ENCODE results near the gene DPP7.
A peak's percentile ranks its signal among the peaks of the same experiment; 100 is the strongest.
"Not testable (repeated sequence)": the region's sequence is repeated elsewhere in the genome, so short reads cannot be mapped to it uniquely, and the experiment has no call there.

Gene DPP7

DNA sequence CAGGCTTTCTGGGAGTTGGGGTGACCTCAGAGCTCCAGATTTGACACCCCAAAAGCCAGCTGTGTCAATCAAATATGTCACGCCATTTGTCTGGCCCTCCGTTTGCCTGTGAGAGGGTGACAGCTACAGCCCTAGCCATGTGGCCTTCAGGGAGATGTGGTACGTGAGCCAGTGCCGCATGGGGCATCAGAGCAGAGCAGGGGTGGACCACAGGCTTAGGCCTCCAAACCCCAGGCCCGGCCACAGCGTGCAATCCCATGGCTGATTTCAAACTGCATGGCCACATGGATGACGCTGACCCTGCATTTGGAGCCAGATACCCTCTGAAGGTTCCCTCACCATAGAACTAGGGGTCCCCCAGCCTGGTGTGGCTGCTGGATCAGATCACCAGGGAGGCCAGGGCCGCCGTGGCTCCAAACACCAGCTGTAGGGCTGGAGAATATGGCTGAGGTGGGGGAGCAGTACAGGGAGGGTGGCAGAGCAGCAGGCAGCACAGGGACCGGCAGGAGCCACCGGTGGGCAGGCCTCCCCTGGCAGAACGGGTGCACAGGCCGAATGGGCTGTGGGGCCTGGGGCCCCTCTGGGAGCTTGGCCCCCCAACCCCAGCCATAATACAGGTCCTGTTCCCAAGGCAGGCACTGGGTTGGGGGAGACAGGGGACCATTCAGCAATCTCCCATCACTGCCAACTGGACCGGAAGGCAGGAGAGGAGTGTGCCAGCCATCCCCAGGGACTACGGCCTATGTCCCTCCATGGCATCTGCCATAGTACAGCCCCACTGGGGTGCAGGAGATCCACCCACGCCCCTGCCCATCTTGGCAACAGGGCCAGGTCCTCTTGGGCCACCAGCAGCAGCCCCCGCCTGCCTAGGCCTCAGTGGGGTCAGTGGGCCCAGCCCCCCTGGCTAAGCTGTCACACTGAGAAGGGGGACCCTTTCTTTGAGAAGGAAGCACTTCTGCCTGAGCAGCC is 45.7 kb downstream of the DPP7 start:
- DNase-seq = no peak

DNA sequence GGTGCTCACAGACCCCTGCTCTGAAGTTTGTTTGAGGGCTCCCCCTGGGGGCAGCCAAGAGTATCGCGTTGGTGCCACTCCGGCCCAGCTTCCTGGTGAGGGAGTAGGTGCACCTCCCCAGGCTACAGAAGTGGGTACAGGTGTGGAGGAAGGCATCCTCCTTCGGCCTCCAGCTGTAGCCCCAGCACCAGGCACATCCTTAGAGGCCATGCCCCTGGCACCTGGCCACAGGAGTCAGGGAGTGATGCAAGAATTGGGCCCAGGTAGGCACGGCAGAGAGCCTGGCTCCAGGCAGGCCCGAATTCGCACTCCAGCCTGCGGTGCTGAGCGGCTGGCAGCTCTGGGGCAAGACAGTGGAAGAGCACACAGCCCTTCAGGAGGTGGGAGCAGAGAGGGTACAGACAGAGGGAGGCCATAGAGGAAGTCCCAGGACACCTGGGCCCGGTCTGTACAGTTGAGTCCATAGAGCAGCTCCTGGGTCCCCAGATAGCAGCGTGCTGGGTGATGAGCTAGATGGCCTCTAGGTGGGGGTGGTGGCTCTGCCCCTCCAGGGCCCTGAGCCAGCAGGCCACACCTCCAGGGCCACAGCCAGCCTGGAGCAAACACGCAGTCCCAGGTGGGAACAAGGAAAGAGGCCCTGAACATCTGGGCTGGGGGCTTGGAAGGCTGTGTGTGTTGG is 46.5 kb downstream of the DPP7 start:
- DNase-seq = peak; percentile 89

- no peak for DNase-seq
These were observed 48.3 kb downstream of the DPP7 start for GRCh38 chr9:137066096-137066861.

- no peak for DNase-seq
These were observed 49.1 kb downstream of the DPP7 start for GRCh38 chr9:137065336-137065967.

DNA sequence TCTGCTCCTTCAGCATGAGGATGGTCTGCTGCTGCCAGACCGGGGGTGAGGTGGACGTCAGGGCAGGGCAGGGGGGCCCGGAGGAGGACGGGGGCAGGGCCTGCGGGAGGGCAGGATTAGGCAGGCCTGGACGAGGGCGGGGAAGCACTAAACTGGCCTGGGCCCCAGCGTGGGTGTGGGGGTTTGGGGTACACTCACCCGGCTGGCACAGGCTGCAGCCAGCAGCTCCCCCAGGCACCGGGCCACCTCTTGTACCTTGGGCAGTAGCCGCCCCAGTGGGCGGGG is 49.7 kb downstream of the DPP7 start:
- no peak for DNase-seq

- peak; percentile 82 for DNase-seq
These were observed 50.3 kb downstream of the DPP7 start for GRCh38 chr9:137064027-137064879.

DNA sequence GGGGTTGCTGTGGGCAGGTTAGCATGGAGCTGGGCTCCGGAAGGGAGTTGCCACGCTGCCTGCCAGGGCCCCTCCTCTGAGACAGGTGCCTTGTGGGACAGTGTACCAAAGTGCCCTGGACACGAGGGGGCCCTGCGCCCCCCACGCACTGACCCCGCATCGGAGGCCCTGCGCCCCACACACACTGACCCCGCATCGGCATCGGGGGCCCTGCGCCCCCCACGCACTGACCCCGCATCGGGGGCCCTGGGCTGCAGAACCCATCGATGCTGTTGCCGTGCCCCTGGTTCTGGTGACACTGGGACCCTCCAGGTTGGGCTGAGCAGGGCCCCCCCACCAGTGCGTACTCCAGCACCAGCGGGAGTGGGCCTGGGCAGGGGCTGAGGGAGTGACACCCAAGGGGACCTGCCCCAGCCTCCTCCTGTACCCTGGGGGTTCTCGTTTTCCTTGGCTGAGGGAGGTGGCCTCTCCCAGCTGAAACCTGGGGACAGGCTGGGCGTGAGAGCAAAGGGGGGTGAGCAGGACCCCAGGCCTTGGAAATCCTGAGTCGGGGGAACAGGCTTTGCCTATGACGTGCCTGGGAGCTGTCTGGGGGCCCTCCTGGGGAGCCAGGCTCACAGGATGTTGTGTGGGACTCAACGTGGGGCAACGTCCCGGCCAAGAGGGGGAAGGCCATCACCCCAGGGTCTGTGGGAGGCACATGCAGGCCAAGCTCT is 51.1 kb downstream of the DPP7 start:
- DNase-seq = no peak

GRCh38 chr9:137062798-137063197 is 51.7 kb downstream of the DPP7 start:
- not testable (repeated sequence) for DNase-seq

DNA sequence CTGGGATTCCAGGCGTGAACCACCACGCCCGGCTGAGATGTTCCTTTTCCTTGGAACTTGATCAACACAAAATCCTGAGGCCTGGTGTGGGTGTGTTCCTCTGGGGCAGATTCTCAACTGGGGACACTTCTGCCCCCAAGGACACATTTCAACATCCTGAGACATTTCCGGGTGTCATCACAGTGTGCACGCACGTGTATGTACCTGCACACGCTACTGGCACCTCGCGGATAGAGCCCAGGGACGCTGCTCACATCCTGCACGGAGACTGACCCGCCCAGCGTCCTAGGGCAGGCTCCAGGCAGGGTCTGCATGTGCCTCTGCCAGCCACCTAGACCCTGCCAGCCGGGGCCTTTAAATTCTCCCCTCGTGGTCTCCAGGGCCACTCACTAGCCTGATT is 52.1 kb downstream of the DPP7 start:
- DNase-seq = no peak
